HEK293 (cell line): Measurements from ENCODE around the gene MTUS2.

ENCODE experiments used
- CTCF ChIA-PET: fragments of 350-600 bp; formaldehyde crosslinking; extraction: SDS; loops from one replicate; lab custom pipeline; 2021; ENCODE audit warnings: antibody characterized with exemption; lab: Yijun Ruan, JAX
- POLR2A ChIA-PET: fragments of 300-600 bp; formaldehyde crosslinking; extraction: SDS; loops from one replicate; lab custom pipeline; 2020; ENCODE audit warnings: antibody characterized with exemption, inconsistent platforms; lab: Yijun Ruan, JAX
- H3K27ac ChIP-seq: fragments of 200-500 bp; sonication (Bioruptor generic); 2 replicates; pipeline ENCODE4 v1.5.1; 2014; ENCODE audit warnings: low read depth, low read length, control low read depth, inconsistent platforms; ENCODE audit errors: extremely low read depth
- H3K36me3 ChIP-seq, 2 experiments: fragments of 200-500 bp in 1 of 2; sonication (Bioruptor generic) in 1 of 2; 1 replicate in 1 of 2; 2 replicates in 1 of 2; pipeline ENCODE4 v1.5.1; 2014 to 2017; ENCODE audit warnings: inconsistent platforms in 2 of 2, low read length in 2 of 2; ENCODE audit not compliant: control insufficient read depth in 2 of 2, insufficient read depth in 1 of 2
- H3K4me1 ChIP-seq: fragments of 200-500 bp; sonication (Bioruptor generic); 2 replicates; pipeline ENCODE4 v1.5.1; 2014; ENCODE audit warnings: mild to moderate bottlenecking, low read length, inconsistent platforms; ENCODE audit not compliant: control insufficient read depth, insufficient read depth
- H3K4me3 ChIP-seq: 2 replicates; pipeline ENCODE4 v1.5.1; 2011; ENCODE audit warnings: low read depth, mild to moderate bottlenecking, control low read depth, low read length, moderate library complexity
- H3K9me3 ChIP-seq: fragments of 200-500 bp; sonication (Bioruptor generic); 2 replicates; pipeline ENCODE4 v1.5.1; 2014; ENCODE audit warnings: low read depth, low read length, inconsistent platforms; ENCODE audit not compliant: control insufficient read depth, insufficient read depth
- KLF16 ChIP-seq: fragments of 450-650 bp; formaldehyde crosslinking; IDR thresholded peaks from 2 replicates; pipeline ENCODE4 v1.5.1; 2017; ENCODE audit warnings: missing biosample characterization, missing genetic modification characterization
- PBX3 ChIP-seq: sonication (generic); formaldehyde crosslinking; IDR thresholded peaks from 2 replicates; pipeline ENCODE4 v1.8.1; 2022; ENCODE audit warnings: mild to moderate bottlenecking, moderate library complexity, missing genetic modification reagents
- PRDM10 ChIP-seq: fragments of 450-650 bp; formaldehyde crosslinking; IDR thresholded peaks from 2 replicates; pipeline ENCODE4 v1.5.1; 2016; ENCODE audit warnings: missing biosample characterization, missing genetic modification characterization
- SETDB1 ChIP-seq: IDR thresholded peaks from one replicate; pipeline ENCODE4 v1.6.1; 2017; ENCODE audit warnings: mild to moderate bottlenecking, low read length, moderate library complexity, mixed read lengths; ENCODE audit not compliant: insufficient read length
- YY1 ChIP-seq: fragments of 450-650 bp; formaldehyde crosslinking; IDR thresholded peaks from 2 replicates; pipeline ENCODE4 v1.5.1; 2018; ENCODE audit warnings: missing biosample characterization, missing genetic modification characterization
- ZBTB48 ChIP-seq: fragments of 450-650 bp; formaldehyde crosslinking; IDR thresholded peaks from 2 replicates; pipeline ENCODE4 v1.5.1; 2016; ENCODE audit warnings: missing biosample characterization, missing genetic modification characterization
- ZEB2 ChIP-seq: fragments of 450-650 bp; formaldehyde crosslinking; IDR thresholded peaks from 2 replicates; pipeline ENCODE4 v1.5.1; 2016; ENCODE audit warnings: missing biosample characterization, missing genetic modification characterization
- ZFP3 ChIP-seq: fragments of 450-650 bp; formaldehyde crosslinking; IDR thresholded peaks from 2 replicates; pipeline ENCODE4 v1.5.1; 2016; ENCODE audit warnings: low read depth, missing biosample characterization, missing genetic modification characterization
- ZNF121 ChIP-seq: fragments of 450-650 bp; formaldehyde crosslinking; IDR thresholded peaks from 2 replicates; pipeline ENCODE4 v1.5.1; 2016; ENCODE audit warnings: missing biosample characterization, missing genetic modification characterization
- ZNF132 ChIP-seq: fragments of 450-650 bp; formaldehyde crosslinking; IDR thresholded peaks from 2 replicates; pipeline ENCODE4 v1.5.1; 2017; ENCODE audit warnings: missing biosample characterization, missing genetic modification characterization, borderline replicate concordance
- ZNF133 ChIP-seq: fragments of 450-650 bp; formaldehyde crosslinking; IDR thresholded peaks from 2 replicates; pipeline ENCODE4 v1.5.1; 2016; ENCODE audit warnings: missing biosample characterization, missing genetic modification characterization
- ZNF174 ChIP-seq: fragments of 450-650 bp; formaldehyde crosslinking; IDR thresholded peaks from 2 replicates; pipeline ENCODE4 v1.5.0; 2017; ENCODE audit warnings: missing biosample characterization, mild to moderate bottlenecking, missing genetic modification characterization
- ZNF354C ChIP-seq: fragments of 450-650 bp; formaldehyde crosslinking; IDR thresholded peaks from 2 replicates; pipeline ENCODE4 v1.5.1; 2016; ENCODE audit warnings: missing biosample characterization, missing genetic modification characterization, low read depth, borderline replicate concordance
- ZNF398 ChIP-seq: fragments of 450-650 bp; formaldehyde crosslinking; IDR thresholded peaks from 2 replicates; pipeline ENCODE4 v1.5.1; 2017; ENCODE audit warnings: missing biosample characterization, missing genetic modification characterization
- ZNF473 ChIP-seq: fragments of 450-650 bp; formaldehyde crosslinking; IDR thresholded peaks from 2 replicates; pipeline ENCODE4 v1.5.1; 2017; ENCODE audit warnings: missing biosample characterization, missing genetic modification characterization
- ZNF514 ChIP-seq: fragments of 450-650 bp; formaldehyde crosslinking; IDR thresholded peaks from 2 replicates; pipeline ENCODE4 v1.5.1; 2016; ENCODE audit warnings: missing biosample characterization, missing genetic modification characterization
- ZNF521 ChIP-seq: fragments of 450-650 bp; formaldehyde crosslinking; IDR thresholded peaks from 2 replicates; pipeline ENCODE4 v1.5.1; 2017; ENCODE audit warnings: missing biosample characterization, mild to moderate bottlenecking, missing genetic modification characterization
- ZNF544 ChIP-seq: fragments of 450-650 bp; formaldehyde crosslinking; IDR thresholded peaks from 2 replicates; pipeline ENCODE4 v1.5.0; 2017; ENCODE audit warnings: missing biosample characterization, missing genetic modification characterization
- ZNF548 ChIP-seq: fragments of 450-650 bp; formaldehyde crosslinking; IDR thresholded peaks from 2 replicates; pipeline ENCODE4 v1.5.1; 2016; ENCODE audit warnings: missing biosample characterization, missing genetic modification characterization
- ZNF585B ChIP-seq: fragments of 450-650 bp; formaldehyde crosslinking; IDR thresholded peaks from 2 replicates; pipeline ENCODE4 v1.5.1; 2016; ENCODE audit warnings: missing biosample characterization, missing genetic modification characterization
- ZNF626 ChIP-seq: fragments of 450-650 bp; sonication (Bioruptor Pico); formaldehyde crosslinking; IDR thresholded peaks from 2 replicates; pipeline ENCODE4 v1.5.1; 2018; ENCODE audit warnings: missing biosample characterization, missing genetic modification characterization, inconsistent platforms
- ZNF660 ChIP-seq: fragments of 450-650 bp; IDR thresholded peaks from 2 replicates; pipeline ENCODE4 v1.5.1; 2018; ENCODE audit warnings: missing biosample characterization, mild to moderate bottlenecking, missing genetic modification characterization
- ZNF747 ChIP-seq: fragments of 450-650 bp; formaldehyde crosslinking; IDR thresholded peaks from 2 replicates; pipeline ENCODE4 v1.5.1; 2016; ENCODE audit warnings: missing biosample characterization, missing genetic modification characterization
- ZNF76 ChIP-seq: fragments of 450-650 bp; formaldehyde crosslinking; IDR thresholded peaks from 2 replicates; pipeline ENCODE4; 2016; ENCODE audit warnings: low read depth, missing biosample characterization, missing genetic modification characterization, borderline replicate concordance
- ZNF792 ChIP-seq: fragments of 450-650 bp; formaldehyde crosslinking; IDR thresholded peaks from 2 replicates; pipeline ENCODE4 v1.5.1; 2016; ENCODE audit warnings: missing biosample characterization, missing genetic modification characterization
- ZSCAN23 ChIP-seq: fragments of 450-650 bp; formaldehyde crosslinking; IDR thresholded peaks from 2 replicates; pipeline ENCODE4 v1.5.1; 2016; ENCODE audit warnings: missing biosample characterization, missing genetic modification characterization

MTUS2 gene

GRCh38 chr13:29527916-29528315, 707.8 kb downstream of the MTUS2 start (continued):
- TF ChIP-seq ZNF398 (tag by site-specific recombination) (no peak), PBX3 (no peak)

GRCh38 chr13:29529754-29530153, 709.6 kb downstream of the MTUS2 start:
- Histone ChIP-seq H3K9me3 (no peaks in the 10 kb centered on the region), H3K4me3 (no peak overlapping the region), H3K4me1 (no peaks in the 10 kb centered on the region), H3K36me3 (peaks cover 3 to 84% of the 10 kb centered on the region in 2 experiments), H3K27ac (no peak overlapping the region)
- POLR2A ChIA-PET: no interaction called here
- TF ChIP-seq ZNF132 (no peak), ZNF747 (tag by site-specific recombination) (no peak), ZNF660 (no peak), YY1 (tag by site-specific recombination) (no peak), ZNF792 (tag by site-specific recombination) (no peak), ZFP3 (tag by site-specific recombination) (no peak), ZBTB48 (tag by site-specific recombination) (no peak), ZNF514 (tag by site-specific recombination) (no peak)
- CTCF ChIA-PET: no interaction called here

GRCh38 chr13:29530901-29531300, 710.8 kb downstream of the MTUS2 start:
- no peak for TF ChIP-seq ZNF473 (tag by site-specific recombination)
- TF ChIP-seq ZNF521 (tag by site-specific recombination): no peak
- TF ChIP-seq ZSCAN23 (tag by site-specific recombination): no peak
- no peak for TF ChIP-seq ZNF354C (tag by site-specific recombination)
- TF ChIP-seq KLF16 (tag by site-specific recombination): no peak
- no peak for TF ChIP-seq ZNF174
- no peak for TF ChIP-seq ZNF548 (tag by site-specific recombination)
- no peak for TF ChIP-seq ZNF121 (tag by site-specific recombination)
- TF ChIP-seq ZEB2: no peak
- no peak for TF ChIP-seq ZNF133
- TF ChIP-seq ZNF544 (tag by site-specific recombination): no peak
- no peak for TF ChIP-seq ZNF76 (tag by site-specific recombination)
- TF ChIP-seq ZNF626 (tag by site-specific recombination): no peak
- TF ChIP-seq ZNF585B (tag by site-specific recombination): no peak
- no peak for TF ChIP-seq PRDM10 (tag by site-specific recombination)
- TF ChIP-seq SETDB1: no peak
- no peak overlapping the region for H3K4me3 ChIP-seq
- peaks cover 3 to 88% of the 10 kb centered on the region in 2 experiments for H3K36me3 ChIP-seq
- H3K9me3 ChIP-seq: no peaks in the 10 kb centered on the region
- ChIA-PET CTCF (interaction anchor here (0.6 kb wide), 1 partner anchor 565 kb away, joined by 3 read pairs; no protein-coding TSS in a partner anchor), POLR2A (no interaction called here)
- H3K4me1 ChIP-seq: no peaks in the 10 kb centered on the region
- no peak overlapping the region for H3K27ac ChIP-seq
